Stomach (tissue), 9 donors: ENCODE measurements around the gene NUB1. TPM values are rescaled to one million over a fixed set of nuclear protein-coding genes. Genes with fewer than 3 reads are reported as not detected.

ENCODE experiments used
- DNase-seq, 2 donors: peaks; one replicate each; pipeline versions ENCODE4 v3.0.0 to v3.0.0-alpha.2; 2013 to 2019
- H3K27ac ChIP-seq, 5 donors: fragments of 200-600 bp in 4 of 5; sonication (generic) in 4 of 5; one replicate each; pipeline ENCODE4 v1.5.1; 2013 to 2019; ENCODE audit warnings: mild to moderate bottlenecking in 1 of 5, moderate library complexity in 1 of 5
- H3K27me3 ChIP-seq, 3 donors: fragments of 200-600 bp; sonication (generic); one replicate each; pipeline ENCODE4 v1.5.1; 2017 to 2019; ENCODE audit warnings: mixed run types in 1 of 3
- H3K36me3 ChIP-seq, 4 donors: fragments of 200-600 bp; sonication (generic); 1 replicate in 3 of 4; 2 replicates in 1 of 4; pipeline ENCODE4 v1.5.1; 2016 to 2019
- H3K4me1 ChIP-seq, 4 donors: fragments of 200-600 bp; sonication (generic); one replicate each; pipeline ENCODE4 v1.5.1; 2016 to 2019
- H3K4me3 ChIP-seq, 4 donors: fragments of 200-600 bp; sonication (generic) in 3 of 4; one replicate each; pipeline ENCODE4 v1.5.1; 2016 to 2019; ENCODE audit warnings: mild to moderate bottlenecking in 1 of 4
- H3K9me3 ChIP-seq, 4 donors: fragments of 200-600 bp; sonication (generic); one replicate each; pipeline ENCODE4 v1.5.1; 2016 to 2019
- CTCF ChIP-seq, 7 experiments: fragments of 450-650 bp in 4 of 7; fragments of 200-600 bp in 3 of 7; sonication (generic) in 3 of 7; IDR thresholded peaks; one replicate each; pipeline ENCODE4 v1.5.1; 2016 to 2019; ENCODE audit warnings: antibody characterized with exemption in 7 of 7, control low read depth in 2 of 7, mild to moderate bottlenecking in 1 of 7
- EP300 ChIP-seq: sonication (generic); formaldehyde crosslinking; IDR thresholded peaks from one replicate; pipeline ENCODE4 v1.6.1; 2017; ENCODE audit warnings: antibody characterized with exemption
- POLR2A ChIP-seq, 4 donors: fragments of 450-650 bp; IDR thresholded peaks; one replicate each; pipeline ENCODE4 v1.6.1; 2016; ENCODE audit warnings: antibody characterized with exemption in 4 of 4, control low read depth in 2 of 4, mild to moderate bottlenecking in 1 of 4, moderate library complexity in 1 of 4
- POLR2AphosphoS5 ChIP-seq, 3 donors: sonication (generic); formaldehyde crosslinking; IDR thresholded peaks; one replicate each; pipeline ENCODE4 v1.6.1; 2016; ENCODE audit warnings: antibody characterized with exemption in 3 of 3
- WGBS, 5 donors: extraction: QIAGEN DNeasy Blood & Tissue Kit in 3 of 5; methylation state at CpG; one replicate each; pipeline versions ENCODE4 v1.1.5 to v1.1.7; 2013 to 2018; 5-methylcytosine and 5-hydroxymethylcytosine counted together
- intact Hi-C: fragments of 100-400 bp; cut with DNase I; formaldehyde crosslinking; loops from one replicate; pipeline ENCODE4 v1.15.1; 2023; ENCODE audit warnings: low total_unique reads
- polyA plus RNA-seq, 3 donors: library from polyadenylated mRNA; stranded (reverse); fragments of 200-250 nt; gene quantifications; one replicate each; pipeline ENCODE4 v1.2.3, GENCODE V29; 2013
- total RNA-seq, 5 donors: library from RNA; depleted of rRNA; stranded (reverse); fragments of >200 nt; gene quantifications; one replicate each; pipeline versions ENCODE4 v1.1.0 to v1.2.3, GENCODE V29; 2014 to 2016
- donor health status: healthy with polysubstance abuse.
- donor health status: Bipolar disorder and iron deficiency.
- donor health status: healthy.

The NUB1 gene
- total and polyA plus RNA-seq, 8 donors = 16.3 to 121 (median 32.5) TPM

- DNase-seq = no peak
- H3K4me3 ChIP-seq = no peak overlapping the region
- no peak overlapping the region for H3K27ac ChIP-seq
- intact Hi-C loops = no loop called here
- no peak for TF ChIP-seq POLR2AphosphoS5 (IDR thresholded peaks at IDR 0.05)
- TF ChIP-seq EP300 = no peak
- no peaks in the 10 kb centered on the region for H3K9me3 ChIP-seq
- 85 to 88% (median 86%) methylated on average over 24 of the region's 24 CpGs for WGBS, 5 donors
- no peaks in the 10 kb centered on the region for H3K36me3 ChIP-seq
- H3K27me3 ChIP-seq = peaks cover 0 to 26% (median 0%) of the 10 kb centered on the region in 3 donors
- peaks cover 0 to 7% (median 5%) of the 10 kb centered on the region in 4 donors for H3K4me1 ChIP-seq
These were observed 48.4 kb downstream of the NUB1 start for GRCh38 chr7:151389768-151390597.

GRCh38 chr7:151390598-151391357 is 49.2 kb downstream of the NUB1 start:
- Histone ChIP-seq H3K27ac (no peak overlapping the region), H3K4me1 (peaks cover 0 to 7% (median 5%) of the 10 kb centered on the region in 4 donors), H3K36me3 (no peaks in the 10 kb centered on the region), H3K9me3 (no peaks in the 10 kb centered on the region), H3K4me3 (no peak overlapping the region), H3K27me3 (peaks cover 0 to 23% (median 0%) of the 10 kb centered on the region in 3 donors)
- TF ChIP-seq EP300 (no peak), POLR2AphosphoS5 (IDR thresholded peaks at IDR 0.05) (no peak), POLR2A (IDR thresholded peaks at IDR 0.05) (no peak), CTCF (IDR thresholded peaks at IDR 0.05) (no peak)
- intact Hi-C loops = no loop called here
- DNase-seq = no peak
- 77 to 81% (median 79%) methylated on average over 23 to 25 of the region's 25 CpGs for WGBS, 5 donors

GRCh38 chr7:151391358-151391730 is 49.7 kb downstream of the NUB1 start:
- H3K9me3 ChIP-seq = no peaks in the 10 kb centered on the region
- no peak overlapping the region for H3K4me3 ChIP-seq
- TF ChIP-seq EP300 (no peak), CTCF (IDR thresholded peaks at IDR 0.05) (no peak), POLR2A (IDR thresholded peaks at IDR 0.05) (no peak), POLR2AphosphoS5 (IDR thresholded peaks at IDR 0.05) (no peak)
- intact Hi-C loops = no loop called here
- H3K4me1 ChIP-seq = peaks cover 0 to 5% (median 2%) of the 10 kb centered on the region in 4 donors
- WGBS, 5 donors = 88 to 94% (median 89%) methylated on average over 4 to 9 of the region's 9 CpGs
- peaks cover 0 to 23% (median 0%) of the 10 kb centered on the region in 3 donors for H3K27me3 ChIP-seq
- H3K36me3 ChIP-seq = no peaks in the 10 kb centered on the region
- no peak overlapping the region for H3K27ac ChIP-seq
- DNase-seq = no peak

- no peak for DNase-seq
- 80 to 88% (median 81%) methylated on average over 7 to 8 of the region's 8 CpGs for WGBS, 5 donors
- H3K27me3 ChIP-seq = peaks cover 0 to 23% (median 0%) of the 10 kb centered on the region in 3 donors
- peaks cover 0 to 4% (median 0%) of the 10 kb centered on the region in 4 donors for H3K4me1 ChIP-seq
- H3K36me3 ChIP-seq = no peaks in the 10 kb centered on the region
- intact Hi-C loops = no loop called here
- H3K4me3 ChIP-seq = no peak overlapping the region
- H3K27ac ChIP-seq = no peak overlapping the region
- TF ChIP-seq EP300 (no peak), CTCF (IDR thresholded peaks at IDR 0.05) (no peak), POLR2A (IDR thresholded peaks at IDR 0.05) (no peak), POLR2AphosphoS5 (IDR thresholded peaks at IDR 0.05) (no peak)
- H3K9me3 ChIP-seq = no peaks in the 10 kb centered on the region
These were observed 50.4 kb downstream of the NUB1 start for GRCh38 chr7:151392002-151392401.
